GM12864 (cell line): ENCODE data around the gene DNAJB14.

Experiments
- DNase-seq: peaks from one replicate; pipeline ENCODE4 v3.0.0-alpha.2; 2011; ENCODE audit warnings: low read depth
- H3K4me3 ChIP-seq: 2 replicates; pipeline ENCODE4 v1.5.1; 2011; ENCODE audit warnings: mild to moderate bottlenecking, low read depth, low read length, control low read depth
- CTCF ChIP-seq: IDR thresholded peaks from 2 replicates; pipeline ENCODE4 v1.5.1; 2011; ENCODE audit warnings: low read depth, mild to moderate bottlenecking, moderate library complexity, low read length, control low read depth, inconsistent platforms; ENCODE audit errors: missing control alignments

Gene DNAJB14

GRCh38 chr4:99950913-99951254, 4.5 kb upstream of the DNAJB14 start:
- DNase-seq: no peak

GRCh38 chr4:99949999-99950912, 3.8 kb upstream of the DNAJB14 start, which contains the start of gene H2AZ1:
Gene H2AZ1 (minus strand): TSS chr4:99950275. CDS start chr4:99950170, 105 bp downstream.
- H3K4me3 ChIP-seq: peak within 1 kb of the TSS; percentile 77
- peak; percentile 94 for DNase-seq
- TF ChIP-seq CTCF: no peak

More at GRCh38 chr4:99950913-99951254, 4.5 kb upstream of the DNAJB14 start:
- peak overlapping the region; percentile 77 for H3K4me3 ChIP-seq
- no peak for TF ChIP-seq CTCF

GRCh38 chr4:99949034-99949998, 2.9 kb upstream of the DNAJB14 start:
- peak; percentile 84 for DNase-seq
- peak overlapping the region; percentile 77 for H3K4me3 ChIP-seq
- peak; percentile 85 for TF ChIP-seq CTCF

GRCh38 chr4:99947608-99948007, 1.2 kb upstream of the DNAJB14 start:
- no peak for DNase-seq
- H3K4me3 ChIP-seq: peak overlapping the region; percentile 95; the same call in 1 of the 2 replicates
- TF ChIP-seq CTCF: no peak

- DNase-seq: no peak
- TF ChIP-seq CTCF: no peak
- peak overlapping the region; percentile 95 for H3K4me3 ChIP-seq
Measured at GRCh38 chr4:99947190-99947578, 766 bp upstream of the DNAJB14 start.

- TF ChIP-seq CTCF: no peak
- no peak for DNase-seq
- H3K4me3 ChIP-seq: peak overlapping the region; percentile 95
Measured at GRCh38 chr4:99945718-99946355, 581 bp downstream of the DNAJB14 start.
